Cortex of kidney (tissue), 1 donor: ENCODE data around the gene CFHR4.
"Not testable (repeated sequence)": the region's sequence is repeated elsewhere in the genome, so short reads cannot be mapped to it uniquely, and the experiment has no call there.

Source experiments
- DNase-seq: peaks from one replicate; lab custom pipeline; 2025; lab: John Stamatoyannopoulos, UW

Gene CFHR4

GRCh38 chr1:196887515-196888239 is at the start of gene CFHR4:
Gene CFHR4 (plus strand): TSS chr1:196888052. CDS start chr1:196888151, 99 bp downstream.
- DNase-seq, result no peak

GRCh38 chr1:196849613-196850492 is 38.0 kb upstream of the CFHR4 start:
- DNase-seq, result not testable (repeated sequence)

- DNase-seq, result no peak
These were observed 31.8 kb upstream of the CFHR4 start for GRCh38 chr1:196856053-196856452.

GRCh38 chr1:196857188-196857587 is 30.7 kb upstream of the CFHR4 start:
- DNase-seq, result no peak

GRCh38 chr1:196858811-196859210 is 29.0 kb upstream of the CFHR4 start:
- DNase-seq, result no peak

- no peak for DNase-seq
These were observed 27.4 kb upstream of the CFHR4 start for GRCh38 chr1:196860323-196860884.

GRCh38 chr1:196861429-196861828 is 26.4 kb upstream of the CFHR4 start:
- no peak for DNase-seq

GRCh38 chr1:196866974-196867373 is 20.9 kb upstream of the CFHR4 start:
- DNase-seq, result no peak

- DNase-seq, result no peak
These were observed 14.5 kb upstream of the CFHR4 start for GRCh38 chr1:196873385-196873784.

GRCh38 chr1:196875935-196876334 is 11.9 kb upstream of the CFHR4 start:
- no peak for DNase-seq

- no peak for DNase-seq
These were observed 9.9 kb upstream of the CFHR4 start for GRCh38 chr1:196877964-196878363.

- DNase-seq, result not testable (repeated sequence)
These were observed 1.3 kb upstream of the CFHR4 start for GRCh38 chr1:196886560-196886959.

- DNase-seq, result no peak
These were observed 2.8 kb downstream of the CFHR4 start for GRCh38 chr1:196890668-196891067.

GRCh38 chr1:196891251-196891650 is 3.4 kb downstream of the CFHR4 start:
- DNase-seq, result no peak

- DNase-seq, result no peak
These were observed 8.5 kb downstream of the CFHR4 start for GRCh38 chr1:196896355-196896754.

- DNase-seq, result no peak
These were observed 9.4 kb downstream of the CFHR4 start for GRCh38 chr1:196897158-196897828.

- DNase-seq, result no peak
These were observed 14.5 kb downstream of the CFHR4 start for GRCh38 chr1:196902344-196902743.

GRCh38 chr1:196910215-196910614 is 22.4 kb downstream of the CFHR4 start:
- DNase-seq, result no peak

GRCh38 chr1:196912283-196912682 is 24.4 kb downstream of the CFHR4 start:
- not testable (repeated sequence) for DNase-seq

- DNase-seq, result not testable (repeated sequence)
These were observed 39.0 kb downstream of the CFHR4 start for GRCh38 chr1:196926839-196927238.

GRCh38 chr1:196932853-196933252 is 45.0 kb downstream of the CFHR4 start:
- not testable (repeated sequence) for DNase-seq

GRCh38 chr1:196933531-196934189 is 45.8 kb downstream of the CFHR4 start:
- no peak for DNase-seq
